Endothelial cell of umbilical vein (primary cell): ENCODE measurements around the gene RPS15A. TPM values are rescaled to one million over a fixed set of nuclear protein-coding genes. Genes with fewer than 3 reads are reported as not detected.

Experiments used
- BruUV-seq: library from RNA; stranded (reverse); fragments of 400-500 nt; replicated peaks from 2 replicates; lab custom pipeline; 2021; lab: Mats Ljungman, UMichigan
- CTCF ChIA-PET: fragments of 300-600, 350-600 bp; sonication (Branson Sonifier 250); formaldehyde crosslinking; loops from one replicate; lab custom pipeline; 2021; ENCODE audit warnings: antibody characterized with exemption, inconsistent platforms; lab: Charles Lee
- POLR2A ChIA-PET: fragments of 300-600, 350-600 bp; sonication (Branson Sonifier 250); formaldehyde crosslinking; loops from one replicate; lab custom pipeline; 2021; ENCODE audit warnings: antibody characterized with exemption, inconsistent platforms; lab: Charles Lee
- DNase-seq: peaks from one replicate; pipeline ENCODE4 v3.0.0-alpha.2; 2011; ENCODE audit warnings: low read depth, low spot score
- FAIRE-seq: peaks from 2 replicates; lab custom pipeline; 2011; peaks lifted over from hg19 to GRCh38; lab: Jason Lieb, UNC
- H2AFZ ChIP-seq: 2 replicates; pipeline ENCODE4 v1.6.0; 2012; ENCODE audit warnings: low read depth, low read length, control low read depth, inconsistent platforms
- H3K27ac ChIP-seq: 2 replicates; pipeline ENCODE4 v1.5.1; 2011; ENCODE audit warnings: low read depth, mild to moderate bottlenecking, control low read depth, low read length, moderate library complexity; ENCODE audit not compliant: insufficient read depth
- H3K27me3 ChIP-seq, 2 experiments: 2 replicates each; pipeline versions ENCODE4 v1.6.0 to v1.6.1; 2011; ENCODE audit warnings: low read length in 2 of 2, mixed read lengths in 1 of 2; ENCODE audit not compliant: control insufficient read depth in 2 of 2, insufficient read depth in 2 of 2
- H3K36me3 ChIP-seq, 2 experiments: 2 replicates in 1 of 2; 3 replicates in 1 of 2; pipeline ENCODE4 v1.5.1; 2011; ENCODE audit warnings: low read length in 2 of 2, mild to moderate bottlenecking in 1 of 2, moderate library complexity in 1 of 2; ENCODE audit not compliant: control insufficient read depth in 2 of 2, insufficient read depth in 2 of 2; ENCODE audit errors: extremely low read depth in 1 of 2
- H3K4me1 ChIP-seq: 3 replicates; pipeline ENCODE4 v1.5.1; 2011; ENCODE audit warnings: mild to moderate bottlenecking, low read length; ENCODE audit not compliant: control insufficient read depth, insufficient read depth; ENCODE audit errors: extremely low read depth
- H3K4me2 ChIP-seq: 2 replicates; pipeline ENCODE4 v1.6.1; 2011; ENCODE audit warnings: low read length, control low read depth, mixed read lengths; ENCODE audit not compliant: insufficient read depth
- H3K4me3 ChIP-seq, 3 experiments: fragments of 200-600 bp in 1 of 3; sonication (generic), shearing (Covaris generic) in 1 of 3; replicated peaks in 1 of 3; 2 replicates each; pipeline ENCODE4 v1.5.1; 2011 to 2016; ENCODE audit warnings: control low read depth in 3 of 3, low read length in 3 of 3, mild to moderate bottlenecking in 2 of 3, inconsistent platforms in 1 of 3, low read depth in 1 of 3, moderate library complexity in 1 of 3; ENCODE audit not compliant: insufficient read depth in 1 of 3
- H3K79me2 ChIP-seq: 2 replicates; pipeline ENCODE4 v1.6.0; 2012; ENCODE audit warnings: low read length, inconsistent platforms; ENCODE audit not compliant: control insufficient read depth, insufficient read depth
- H3K9ac ChIP-seq: replicated peaks from 2 replicates; pipeline ENCODE3; 2011; ENCODE audit warnings: low read length, control low read depth; ENCODE audit not compliant: insufficient read depth; ENCODE audit errors: extremely low read depth
- H3K9me1 ChIP-seq: replicated peaks from 3 replicates; pipeline ENCODE4 v1.6.0; 2011; ENCODE audit warnings: mild to moderate bottlenecking, low read length; ENCODE audit not compliant: control insufficient read depth, insufficient read depth; ENCODE audit errors: extremely low read depth
- H3K9me3 ChIP-seq: replicated peaks from 2 replicates; pipeline ENCODE4 v1.5.1; 2012; ENCODE audit warnings: low read length, inconsistent platforms; ENCODE audit not compliant: control insufficient read depth, insufficient read depth
- H4K20me1 ChIP-seq: replicated peaks from 2 replicates; pipeline ENCODE3; 2011; ENCODE audit warnings: mild to moderate bottlenecking, low read length; ENCODE audit not compliant: control insufficient read depth, insufficient read depth; ENCODE audit errors: extremely low read depth
- CTCF ChIP-seq, 2 donors: IDR thresholded peaks; 1 replicate in 1 of 2; 2 replicates in 1 of 2; pipeline ENCODE4 v1.5.1; 2011; ENCODE audit warnings: low read length in 2 of 2, mild to moderate bottlenecking in 2 of 2, moderate library complexity in 2 of 2, control low read depth in 1 of 2, inconsistent platforms in 1 of 2, low read depth in 1 of 2; ENCODE audit not compliant: insufficient read depth in 1 of 2; ENCODE audit errors: extremely low read depth in 1 of 2
- FOS ChIP-seq: IDR thresholded peaks from 2 replicates; pipeline ENCODE4 v1.6.1; 2011; ENCODE audit warnings: mild to moderate bottlenecking, low read length, moderate library complexity, borderline replicate concordance; ENCODE audit not compliant: insufficient read depth
- GATA2 ChIP-seq: IDR thresholded peaks from 2 replicates; pipeline ENCODE4 v1.7.0; 2011; ENCODE audit warnings: low read depth, mild to moderate bottlenecking, moderate library complexity, mixed read lengths, low read length; ENCODE audit not compliant: insufficient read length, insufficient read depth
- JUN ChIP-seq: IDR thresholded peaks from 2 replicates; pipeline ENCODE4 v1.6.1; 2011; ENCODE audit warnings: borderline replicate concordance, low read depth; ENCODE audit not compliant: insufficient read length, insufficient read depth
- POLR2AphosphoS5 ChIP-seq: IDR thresholded peaks from 2 replicates; pipeline ENCODE4 v1.6.1; 2012; ENCODE audit warnings: low read depth, mild to moderate bottlenecking, control low read depth, low read length, moderate library complexity; ENCODE audit not compliant: insufficient read depth
- dilution Hi-C: fragments of 300-500 bp; cut with MboI; formaldehyde crosslinking; loops from one replicate; pipeline ENCODE4 v1.15.0; 2019; ENCODE audit warnings: low sequenced_read_pairs; ENCODE audit not compliant: extremely low pct_ligation_motif_present
- intact Hi-C: fragments of 100-400 bp; cut with micrococcal nuclease; formaldehyde crosslinking; loops from one replicate; pipeline ENCODE4 v1.10.0; 2022
- polyA plus RNA-seq, 4 experiments: library from polyadenylated mRNA; depleted of rRNA in 3 of 4; stranded (reverse) in 3 of 4; unstranded in 1 of 4; fragments of >200 nt; gene quantifications; 2 replicates each; pipeline versions ENCODE4 v1.2.1 to v1.2.3, GENCODE V29; 2011 to 2012; ENCODE audit warnings: missing spikeins in 1 of 4
- total RNA-seq: library from RNA; stranded (reverse); gene quantifications from 2 replicates; pipeline ENCODE4 v1.2.3, GENCODE V29; 2021

RPS15A gene
- total and polyA plus RNA-seq, 2 donors (not counting 3 experiments of a cell fraction or from before 2014, with no cell fraction given), result 1,299 to 4,163 TPM

GRCh38 chr16:18792836-18793433 is 2.8 kb upstream of the RPS15A start:
- BruUV-seq, result no TSS peak
- TF ChIP-seq FOS (peak; percentile 40), JUN (no peak)
- dilution Hi-C loops, result loop anchor here (25.0 kb wide), 1 partner anchor 319 kb away; the partner anchor contains the start of gene ITPRIPL2
- Histone ChIP-seq H4K20me1 (no peaks in the 10 kb centered on the region), H3K4me3 (no peak overlapping the region), H3K4me1 (peaks cover 35% of the 10 kb centered on the region), H3K36me3 (peaks cover 9 to 15% of the 10 kb centered on the region in 2 experiments), H3K4me2 (no peak overlapping the region), H2AFZ (no peak overlapping the region), H3K27ac (peak overlapping the region; percentile 10), H3K9ac (no peak overlapping the region), H3K27me3 (no peaks in the 10 kb centered on the region), H3K79me2 (peaks cover 52% of the 10 kb centered on the region), H3K9me3 (no peaks in the 10 kb centered on the region), H3K9me1 (no peaks in the 10 kb centered on the region)
- ChIA-PET CTCF (interaction anchor here (0.8 to 7.2 kb wide), 2 partner anchors 9 to 133 kb away, joined by 3 to 80 read pairs; partner anchors contain the start of genes ARL6IP1 and SMG1), POLR2A (interaction anchor here (0.7 to 6.3 kb wide), 2 partner anchors 7 to 807 kb away, joined by 6 to 81 read pairs; partner anchors contain the start of gene ARL6IP1)
- intact Hi-C loops, result no loop called here
- DNase-seq (peak; percentile 50), FAIRE-seq (no peak)

GRCh38 chr16:18789515-18789849 is 652 bp downstream of the RPS15A start:
- no peak for TF ChIP-seq POLR2AphosphoS5
- TF ChIP-seq CTCF (IDR thresholded peaks at IDR 0.05; ENCODE audit: extremely low read depth in 1 of 2, insufficient read depth in 1 of 2, low read depth in 1 of 2, low read length in 2 of 2), result no peak
- no peak for TF ChIP-seq GATA2
- TF ChIP-seq FOS, result no peak

More at GRCh38 chr16:18789515-18789849, 652 bp downstream of the RPS15A start:
- Histone ChIP-seq H2AFZ (no peak overlapping the region), H3K4me3 (peak overlapping the region; percentile 78 to 97 (median 86)), H4K20me1 (peaks cover 9% of the 10 kb centered on the region), H3K4me2 (peak overlapping the region; percentile 86), H3K4me1 (peaks cover 43% of the 10 kb centered on the region), H3K79me2 (peaks cover 60% of the 10 kb centered on the region), H3K9me1 (no peaks in the 10 kb centered on the region), H3K36me3 (peaks cover 21 to 38% of the 10 kb centered on the region in 2 experiments), H3K9me3 (no peaks in the 10 kb centered on the region), H3K27me3 (no peaks in the 10 kb centered on the region), H3K9ac (peak overlapping the region; percentile 92), H3K27ac (peak overlapping the region; percentile 72)
- intact Hi-C loops (no loop called here), dilution Hi-C loops (loop anchor here (25.0 kb wide), 1 partner anchor 323 kb away; the partner anchor contains the start of gene ITPRIPL2)
- CTCF ChIA-PET, result interaction anchor here (1.0 to 7.2 kb wide), 2 partner anchors 13 to 16 kb away, joined by 3 to 80 read pairs; partner anchors contain the start of gene ARL6IP1
- POLR2A ChIA-PET, result interaction anchor here (2.6 to 6.3 kb wide), 2 partner anchors 11 to 15 kb away, joined by 10 to 81 read pairs; partner anchors contain the start of gene ARL6IP1
- TSS peak; percentile 63 for BruUV-seq
- FAIRE-seq (no peak), DNase-seq (peak; percentile 51)
